GM10266 (cell line): ENCODE results near the gene CTAGE4.
"Not testable (repeated sequence)": the region's sequence is repeated elsewhere in the genome, so short reads cannot be mapped to it uniquely, and the experiment has no call there.

Source experiments
- DNase-seq: peaks from one replicate; pipeline ENCODE4 v3.0.0; 2012; ENCODE audit errors: extremely low spot score

Gene CTAGE4

DNA sequence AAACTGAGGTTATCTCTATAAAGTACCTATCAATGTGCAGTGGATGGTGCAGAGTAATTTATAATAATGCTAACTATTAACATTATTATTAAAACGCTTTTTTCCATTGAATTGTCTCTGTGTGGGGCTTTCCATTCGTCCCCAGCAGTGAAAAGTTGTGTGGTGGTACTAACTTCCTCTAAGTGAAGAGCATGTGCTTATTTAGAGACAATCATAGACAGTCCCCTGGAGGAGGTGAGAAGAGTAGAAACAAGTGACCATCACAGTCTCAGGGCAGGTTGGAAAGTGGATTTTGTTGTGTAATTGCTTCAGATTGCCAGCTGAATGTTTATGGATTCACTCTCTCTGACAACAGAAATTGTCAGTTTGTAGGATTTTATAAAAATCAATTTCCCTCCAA is 47.8 kb downstream of the CTAGE4 start:
- DNase-seq, result not testable (repeated sequence)

DNA sequence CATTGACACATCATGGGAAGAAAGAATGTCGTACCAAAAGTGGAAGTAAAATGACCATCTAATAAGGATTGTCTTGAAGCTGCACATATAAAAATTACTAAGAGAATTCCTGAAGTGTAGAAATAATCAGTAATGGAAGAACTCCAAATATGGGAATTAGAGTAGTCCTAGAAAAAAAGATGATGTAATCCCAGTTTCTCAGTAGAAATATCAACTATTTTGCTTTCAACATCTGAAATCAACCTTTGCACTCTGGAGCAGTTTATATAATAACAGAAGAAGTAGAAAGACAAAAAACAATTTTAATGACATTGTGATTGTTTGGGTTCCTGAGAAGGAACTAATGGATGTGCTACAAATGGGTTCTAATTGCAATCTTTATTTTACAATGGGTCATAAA is 49.8 kb downstream of the CTAGE4 start:
- DNase-seq, result not testable (repeated sequence)
